Lower lobe of right lung (tissue), 2 donors: Measurements from ENCODE around the gene KDM4B. TPM values are rescaled to one million over a fixed set of nuclear protein-coding genes. Genes with fewer than 3 reads are reported as not detected.

Source experiments
- ATAC-seq, 2 donors: fragments of 200-7000 bp; cut with Tn5 transposase; one replicate each; pipeline ENCODE4 v1.9.1; 2020 to 2022; ENCODE audit warnings: mild to moderate bottlenecking in 2 of 2, moderate library complexity in 2 of 2
- DNase-seq: peaks from one replicate; pipeline ENCODE4 v3.0.0-alpha.2; 2020
- H3K27ac ChIP-seq: fragments of 200-600 bp; one replicate; pipeline ENCODE4 v1.8.0; 2022
- H3K27me3 ChIP-seq: fragments of 200-600 bp; one replicate; pipeline ENCODE4 v1.8.0; 2022; ENCODE audit warnings: low read depth
- H3K36me3 ChIP-seq: fragments of 200-600 bp; one replicate; pipeline ENCODE4 v1.8.0; 2022; ENCODE audit warnings: mild to moderate bottlenecking
- H3K4me1 ChIP-seq: fragments of 200-600 bp; one replicate; pipeline ENCODE4 v1.8.0; 2022
- H3K4me3 ChIP-seq: fragments of 200-600 bp; one replicate; pipeline ENCODE4 v1.8.0; 2022; ENCODE audit warnings: mild to moderate bottlenecking
- H3K9me3 ChIP-seq: fragments of 200-600 bp; one replicate; pipeline ENCODE4 v1.8.0; 2022
- CTCF ChIP-seq: fragments of 200-600 bp; IDR thresholded peaks from one replicate; pipeline ENCODE4 v1.8.0; 2022; ENCODE audit warnings: antibody characterized with exemption, mild to moderate bottlenecking
- intact Hi-C: fragments of 100-400 bp; cut with DNase I; formaldehyde crosslinking; loops from one replicate; pipeline ENCODE4 v1.11.0; 2022
- total RNA-seq: library from RNA; stranded (reverse); fragmentation: NEBNext Ultra II Directional; extraction: Animal tissue kit (Norgen Biotek cat#: 25700); gene quantifications from one replicate; pipeline ENCODE4 v1.2.1, GENCODE V29; 2021
- donor health status: DM: no; HTN: yes; CAD: no; lungs with severe emphysema.

KDM4B gene
- total RNA-seq, 1 donor from 2014 or later: 40.3 TPM

GRCh38 chr19:4988770-4989251 is 19.9 kb downstream of the KDM4B start:
- no peak for TF ChIP-seq CTCF
- Histone ChIP-seq H3K27ac (peak overlapping the region; percentile 9), H3K9me3 (no peaks in the 10 kb centered on the region), H3K4me1 (peaks cover 37% of the 10 kb centered on the region), H3K36me3 (peaks cover 4% of the 10 kb centered on the region), H3K4me3 (no peak overlapping the region), H3K27me3 (no peaks in the 10 kb centered on the region)
- intact Hi-C loops: no loop called here
- peak; percentile 58 to 62 for ATAC-seq
- no peak for DNase-seq

GRCh38 chr19:4990306-4990705 is 21.4 kb downstream of the KDM4B start:
- H3K9me3 ChIP-seq: no peaks in the 10 kb centered on the region
- peaks cover 26% of the 10 kb centered on the region for H3K4me1 ChIP-seq
- no peaks in the 10 kb centered on the region for H3K27me3 ChIP-seq
- no peak overlapping the region for H3K4me3 ChIP-seq
- DNase-seq (no peak), ATAC-seq (no peak)
- no peak overlapping the region for H3K27ac ChIP-seq
- H3K36me3 ChIP-seq: peaks cover 4% of the 10 kb centered on the region
- TF ChIP-seq CTCF: no peak
- intact Hi-C loops: no loop called here

GRCh38 chr19:4991538-4991937 is 22.6 kb downstream of the KDM4B start:
- no peak overlapping the region for H3K27ac ChIP-seq
- H3K27me3 ChIP-seq: no peaks in the 10 kb centered on the region
- H3K36me3 ChIP-seq: peaks cover 11% of the 10 kb centered on the region
- H3K4me1 ChIP-seq: peaks cover 21% of the 10 kb centered on the region
- no peak for ATAC-seq
- DNase-seq: no peak
- no peak overlapping the region for H3K4me3 ChIP-seq
- intact Hi-C loops: no loop called here
- no peaks in the 10 kb centered on the region for H3K9me3 ChIP-seq
- no peak for TF ChIP-seq CTCF

- intact Hi-C loops: no loop called here
- no peak for TF ChIP-seq CTCF
- Histone ChIP-seq H3K27me3 (no peaks in the 10 kb centered on the region), H3K4me3 (no peak overlapping the region), H3K4me1 (peaks cover 20% of the 10 kb centered on the region), H3K36me3 (peaks cover 16% of the 10 kb centered on the region), H3K9me3 (no peaks in the 10 kb centered on the region), H3K27ac (no peak overlapping the region)
- DNase-seq: no peak
- no peak for ATAC-seq
Observed at GRCh38 chr19:4991996-4992698, 23.2 kb downstream of the KDM4B start.

- no peaks in the 10 kb centered on the region for H3K27me3 ChIP-seq
- DNase-seq (no peak), ATAC-seq (peak in 1 of 2 donors; percentile 23)
- TF ChIP-seq CTCF: no peak
- no peak overlapping the region for H3K27ac ChIP-seq
- H3K36me3 ChIP-seq: peaks cover 16% of the 10 kb centered on the region
- no peak overlapping the region for H3K4me3 ChIP-seq
- H3K9me3 ChIP-seq: no peaks in the 10 kb centered on the region
- intact Hi-C loops: no loop called here
- peaks cover 6% of the 10 kb centered on the region for H3K4me1 ChIP-seq
Observed at GRCh38 chr19:4993683-4994082, 24.8 kb downstream of the KDM4B start.
